GM18909 (cell line): ENCODE data around the gene COX20.

Experiments
- ATAC-seq: cut with Tn5 transposase; IDR thresholded peaks from one replicate; pipeline ENCODE4 v1.9.1; 2021; ENCODE audit warnings: mild to moderate bottlenecking; ENCODE audit not compliant: unreplicated experiment, poor library complexity

COX20 gene

GRCh38 chr1:244868484-244869363 is 33.3 kb downstream of the COX20 start:
- ATAC-seq: no peak

GRCh38 chr1:244869364-244869827 is 33.9 kb downstream of the COX20 start:
- ATAC-seq: no peak

GRCh38 chr1:244869950-244870349 is 34.5 kb downstream of the COX20 start:
- ATAC-seq: no peak

- no peak for ATAC-seq
Observed at GRCh38 chr1:244874974-244875579, 39.6 kb downstream of the COX20 start.

- ATAC-seq: no peak
Observed at GRCh38 chr1:244876228-244876910, 40.9 kb downstream of the COX20 start.

GRCh38 chr1:244878681-244879080 is 43.2 kb downstream of the COX20 start:
- no peak for ATAC-seq

- ATAC-seq: no peak
Observed at GRCh38 chr1:244881552-244882280, 46.3 kb downstream of the COX20 start.

GRCh38 chr1:244887281-244887680 is 51.8 kb downstream of the COX20 start:
- ATAC-seq: no peak

GRCh38 chr1:244893836-244894235 is 58.4 kb downstream of the COX20 start:
- no peak for ATAC-seq
